ENCODE data around the gene PLAC8.

DNA sequence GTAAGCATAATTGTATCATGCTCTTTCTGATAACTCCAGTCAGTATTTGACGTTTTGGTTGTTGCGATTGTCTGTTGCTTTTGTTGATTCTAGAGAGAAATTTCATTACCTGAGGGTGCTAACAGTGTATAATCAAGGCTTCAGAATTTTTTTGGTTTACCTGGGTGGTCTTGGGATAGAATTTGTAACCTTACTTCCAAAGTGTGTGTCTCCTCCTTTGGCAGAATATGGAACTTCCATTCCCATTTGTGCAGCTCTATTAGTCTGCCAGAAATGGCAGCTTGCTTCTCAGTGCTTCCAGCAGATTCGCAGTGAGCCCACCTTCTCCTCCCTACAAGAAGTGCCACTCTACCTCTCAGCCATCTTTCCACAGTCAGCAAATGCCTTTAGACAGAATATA lies 74.3 kb downstream of the PLAC8 start:
- TF ChIP-seq, protein P1, sequence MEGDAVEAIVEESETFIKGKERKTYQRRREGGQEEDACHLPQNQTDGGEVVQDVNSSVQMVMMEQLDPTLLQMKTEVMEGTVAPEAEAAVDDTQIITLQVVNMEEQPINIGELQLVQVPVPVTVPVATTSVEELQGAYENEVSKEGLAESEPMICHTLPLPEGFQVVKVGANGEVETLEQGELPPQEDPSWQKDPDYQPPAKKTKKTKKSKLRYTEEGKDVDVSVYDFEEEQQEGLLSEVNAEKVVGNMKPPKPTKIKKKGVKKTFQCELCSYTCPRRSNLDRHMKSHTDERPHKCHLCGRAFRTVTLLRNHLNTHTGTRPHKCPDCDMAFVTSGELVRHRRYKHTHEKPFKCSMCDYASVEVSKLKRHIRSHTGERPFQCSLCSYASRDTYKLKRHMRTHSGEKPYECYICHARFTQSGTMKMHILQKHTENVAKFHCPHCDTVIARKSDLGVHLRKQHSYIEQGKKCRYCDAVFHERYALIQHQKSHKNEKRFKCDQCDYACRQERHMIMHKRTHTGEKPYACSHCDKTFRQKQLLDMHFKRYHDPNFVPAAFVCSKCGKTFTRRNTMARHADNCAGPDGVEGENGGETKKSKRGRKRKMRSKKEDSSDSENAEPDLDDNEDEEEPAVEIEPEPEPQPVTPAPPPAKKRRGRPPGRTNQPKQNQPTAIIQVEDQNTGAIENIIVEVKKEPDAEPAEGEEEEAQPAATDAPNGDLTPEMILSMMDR (IDR thresholded peaks at IDR 0.05), result no peak
- TF ChIP-seq POLR2A (IDR thresholded peaks at IDR 0.05) (no peak), POLR2AphosphoS5 (IDR thresholded peaks at IDR 0.05) (no peak), EP300 (IDR thresholded peaks at IDR 0.05) (no peak)

Data from upper lobe of left lung (tissue), 4 donors.